CD14-positive monocyte (primary cell): ENCODE results near the gene DKK1. TPM values are rescaled to one million over a fixed set of nuclear protein-coding genes. Genes with fewer than 3 reads are reported as not detected.

Source experiments
- DNase-seq, 3 donors: peaks; one replicate each; pipeline ENCODE4 v3.0.0-alpha.2; 2011 to 2022
- H2AFZ ChIP-seq: 2 replicates; pipeline ENCODE4 v1.6.0; 2012; ENCODE audit warnings: mild to moderate bottlenecking, low read depth, low read length, inconsistent platforms; ENCODE audit not compliant: insufficient read depth, poor library complexity, severe bottlenecking
- H3K27ac ChIP-seq, 2 donors: 1 replicate in 1 of 2; 2 replicates in 1 of 2; pipeline ENCODE4 v1.5.1; 2012 to 2013; ENCODE audit warnings: low read length in 2 of 2, control low read depth in 1 of 2, inconsistent platforms in 1 of 2, low read depth in 1 of 2, mild to moderate bottlenecking in 1 of 2
- H3K27me3 ChIP-seq, 2 donors: one replicate each; pipeline versions ENCODE4 v1.6.0 to v1.6.1; 2011 to 2013; ENCODE audit warnings: low read length in 2 of 2; ENCODE audit not compliant: control insufficient read depth in 2 of 2, insufficient read depth in 2 of 2
- H3K36me3 ChIP-seq, 2 donors: replicated peaks in 1 of 2; 1 replicate in 1 of 2; 2 replicates in 1 of 2; pipeline versions ENCODE4 v1.5.1 to v1.6.1; 2012 to 2013; ENCODE audit warnings: low read length in 2 of 2, control low read depth in 1 of 2, inconsistent platforms in 1 of 2, mild to moderate bottlenecking in 1 of 2; ENCODE audit not compliant: insufficient read depth in 2 of 2, control insufficient read depth in 1 of 2
- H3K4me1 ChIP-seq, 2 donors: 1 replicate in 1 of 2; 2 replicates in 1 of 2; pipeline versions ENCODE4 v1.5.1 to v1.6.1; 2012 to 2013; ENCODE audit warnings: low read length in 2 of 2, control low read depth in 1 of 2, inconsistent platforms in 1 of 2, mild to moderate bottlenecking in 1 of 2, moderate library complexity in 1 of 2; ENCODE audit not compliant: insufficient read depth in 2 of 2, control insufficient read depth in 1 of 2
- H3K4me2 ChIP-seq: replicated peaks from 2 replicates; pipeline ENCODE3; 2012; ENCODE audit warnings: low read length, moderate library complexity, mild to moderate bottlenecking; ENCODE audit not compliant: poor library complexity, severe bottlenecking; ENCODE audit errors: extremely low read depth
- H3K4me3 ChIP-seq, 3 experiments: fragments of 200-600 bp in 1 of 3; sonication (generic) in 1 of 3; replicated peaks in 1 of 3; 1 replicate in 2 of 3; 2 replicates in 1 of 3; pipeline ENCODE4 v1.5.1; 2011 to 2013; ENCODE audit warnings: low read length in 3 of 3, mild to moderate bottlenecking in 3 of 3, control low read depth in 2 of 3, low read depth in 2 of 3, inconsistent platforms in 1 of 3, moderate library complexity in 1 of 3
- H3K79me2 ChIP-seq: 2 replicates; pipeline ENCODE4 v1.6.0; 2012; ENCODE audit warnings: mild to moderate bottlenecking, control low read depth, inconsistent platforms, low read length, moderate library complexity; ENCODE audit not compliant: insufficient read depth
- H3K9ac ChIP-seq: 2 replicates; pipeline ENCODE4 v1.6.0; 2017; ENCODE audit warnings: low read length, mild to moderate bottlenecking; ENCODE audit not compliant: insufficient read depth, poor library complexity, severe bottlenecking
- H3K9me3 ChIP-seq, 2 donors: replicated peaks in 1 of 2; 1 replicate in 1 of 2; 2 replicates in 1 of 2; pipeline versions ENCODE4 v1.5.1 to v1.6.1; 2012 to 2013; ENCODE audit warnings: low read length in 2 of 2, control low read depth in 1 of 2; ENCODE audit not compliant: control insufficient read depth in 1 of 2, insufficient read depth in 1 of 2
- H4K20me1 ChIP-seq: 2 replicates; pipeline ENCODE4 v1.6.0; 2012; ENCODE audit warnings: mild to moderate bottlenecking, low read length, control low read depth, moderate library complexity; ENCODE audit not compliant: insufficient read depth
- H3K27ac Mint-ChIP-seq, 7 donors: one replicate each; pipeline ENCODE4 v1.8.0; 2020; ENCODE audit warnings: mild to moderate bottlenecking in 7 of 7, mixed read lengths in 7 of 7, moderate library complexity in 6 of 7, inconsistent platforms in 2 of 7
- H3K27me3 Mint-ChIP-seq, 3 donors: one replicate each; pipeline ENCODE4 v1.8.0; 2021 to 2022; ENCODE audit warnings: low read depth in 3 of 3, mild to moderate bottlenecking in 3 of 3, mixed read lengths in 3 of 3, moderate library complexity in 3 of 3, inconsistent platforms in 1 of 3
- H3K36me3 Mint-ChIP-seq, 2 donors: one replicate each; pipeline ENCODE4 v1.8.0; 2020; ENCODE audit warnings: mixed read lengths in 2 of 2, inconsistent platforms in 1 of 2, mild to moderate bottlenecking in 1 of 2
- H3K4me1 Mint-ChIP-seq: one replicate; pipeline ENCODE4 v1.8.0; 2020; ENCODE audit warnings: mild to moderate bottlenecking, mixed read lengths
- H3K4me3 Mint-ChIP-seq, 2 donors: one replicate each; pipeline ENCODE4 v1.8.0; 2020; ENCODE audit warnings: mild to moderate bottlenecking in 2 of 2, mixed read lengths in 2 of 2, moderate library complexity in 1 of 2
- H3K9me3 Mint-ChIP-seq, 7 donors: one replicate each; pipeline ENCODE4 v1.8.0; 2020 to 2022; ENCODE audit warnings: mixed read lengths in 7 of 7, mild to moderate bottlenecking in 6 of 7, moderate library complexity in 6 of 7, inconsistent platforms in 2 of 7
- CTCF ChIP-seq: fragments of 200-600 bp; IDR thresholded peaks from one replicate; pipeline ENCODE4 v1.8.0; 2022; ENCODE audit warnings: antibody characterized with exemption, mild to moderate bottlenecking
- WGBS: methylation state at CpG from one replicate; pipeline ENCODE4 v1.1.5; 2013; ENCODE audit warnings: missing lambda C conversion rate; ENCODE audit not compliant: insufficient coverage; 5-methylcytosine and 5-hydroxymethylcytosine counted together
- intact Hi-C, 2 donors: fragments of 100-400 bp; cut with micrococcal nuclease; formaldehyde crosslinking; loops; one replicate each; pipeline versions ENCODE4 v1.15.0 to v1.15.1; 2023
- polyA plus RNA-seq, 3 donors: library from polyadenylated mRNA; depleted of rRNA in 1 of 3; unstranded in 2 of 3; stranded (reverse) in 1 of 3; fragments of 300-500 nt in 2 of 3; fragments of >200 nt in 1 of 3; fragmentation: Illumina TruSeq in 2 of 3; gene quantifications; 1 replicate in 2 of 3; 2 replicates in 1 of 3; pipeline ENCODE4 v1.2.3, GENCODE V29; 2012 to 2021

DKK1 gene
- polyA plus RNA-seq, 3 donors, result not detected

DNA sequence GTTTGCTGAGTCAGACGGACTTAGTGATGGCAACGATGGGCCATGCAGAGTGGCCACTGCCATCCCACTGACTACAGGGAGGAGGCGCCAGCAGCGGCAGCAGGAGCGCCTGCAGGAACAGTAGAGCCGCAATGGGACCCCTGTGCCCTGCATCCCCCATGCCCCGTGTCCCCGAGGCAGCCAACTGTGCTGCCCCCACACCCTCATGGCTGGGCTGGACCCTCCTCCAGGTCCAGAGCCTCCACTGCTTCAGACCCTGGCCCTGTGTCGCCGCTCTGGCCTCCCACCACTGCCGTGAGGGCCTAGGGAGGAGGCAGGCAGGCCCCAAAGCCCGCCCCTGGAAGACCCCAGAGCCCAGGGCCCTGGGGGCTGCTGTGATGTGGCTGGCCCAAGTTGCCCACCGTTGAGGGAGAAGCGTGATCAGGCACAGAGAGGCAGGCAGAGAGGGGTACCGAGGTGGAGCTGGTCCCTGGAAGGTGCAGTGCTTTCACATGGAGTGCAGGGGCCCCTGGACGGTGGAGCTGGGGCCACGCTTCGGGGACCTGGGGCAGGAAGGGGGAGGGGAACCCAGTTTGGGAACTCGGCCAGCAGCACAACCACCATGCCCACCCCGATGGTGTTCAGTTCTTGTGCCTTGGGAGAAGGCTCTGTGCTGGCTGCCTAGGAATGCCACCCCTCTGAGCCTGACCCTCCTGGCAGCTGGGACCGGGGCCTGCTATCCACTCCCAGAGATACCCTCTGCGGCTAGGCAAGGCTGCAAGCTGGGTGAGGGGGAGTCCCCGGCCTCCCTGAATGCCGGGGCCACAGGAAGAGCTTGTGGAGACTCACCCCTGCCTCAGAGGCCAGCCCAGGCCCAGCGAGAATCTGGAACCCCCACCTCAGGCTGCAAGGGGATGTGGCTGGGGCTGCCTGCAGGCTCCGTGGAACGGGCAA, 32.6 kb downstream of the DKK1 start:
- no peaks in the 10 kb centered on the region for H3K27me3 ChIP-seq
- H2AFZ ChIP-seq, result no peak overlapping the region
- peaks cover 0 to 22% of the 10 kb centered on the region in 2 donors for H3K9me3 ChIP-seq
- no peak overlapping the region for H3K4me3 ChIP-seq
- H3K79me2 ChIP-seq, result no peaks in the 10 kb centered on the region
- H3K4me1 ChIP-seq, result no peaks in the 10 kb centered on the region
- no peak overlapping the region for H3K27ac ChIP-seq
- Mint-ChIP-seq H3K4me3 (no peak overlapping the region), H3K4me1 (no peaks in the 10 kb centered on the region), H3K36me3 (no peaks in the 10 kb centered on the region), H3K27ac (no peak overlapping the region), H3K9me3 (peaks cover 0 to 16% (median 0%) of the 10 kb centered on the region in 7 donors), H3K27me3 (no peaks in the 10 kb centered on the region)
- no peaks in the 10 kb centered on the region for H3K36me3 ChIP-seq
- no peak overlapping the region for H3K4me2 ChIP-seq
- WGBS, result 93% methylated on average over 19 of the region's 27 CpGs
- intact Hi-C loops, result no loop called here
- H4K20me1 ChIP-seq, result no peaks in the 10 kb centered on the region
- no peak for DNase-seq
- TF ChIP-seq CTCF, result no peak
- H3K9ac ChIP-seq, result no peak overlapping the region

- Histone ChIP-seq H3K4me3 (no peak overlapping the region), H3K79me2 (no peaks in the 10 kb centered on the region), H3K9me3 (peaks cover 0 to 22% of the 10 kb centered on the region in 2 donors), H3K27me3 (no peaks in the 10 kb centered on the region), H3K4me1 (no peaks in the 10 kb centered on the region), H3K27ac (no peak overlapping the region), H3K4me2 (no peak overlapping the region), H2AFZ (no peak overlapping the region), H4K20me1 (no peaks in the 10 kb centered on the region), H3K9ac (no peak overlapping the region), H3K36me3 (no peaks in the 10 kb centered on the region)
- Mint-ChIP-seq H3K4me3 (no peak overlapping the region), H3K9me3 (peaks cover 0 to 16% (median 0%) of the 10 kb centered on the region in 7 donors), H3K4me1 (no peaks in the 10 kb centered on the region), H3K27me3 (no peaks in the 10 kb centered on the region), H3K27ac (no peak overlapping the region), H3K36me3 (no peaks in the 10 kb centered on the region)
- intact Hi-C loops, result no loop called here
- WGBS, result 97% methylated on average over 4 of the region's 5 CpGs
- DNase-seq, result no peak
- TF ChIP-seq CTCF, result no peak
Observed at GRCh38 chr10:52347327-52347667, 33.2 kb downstream of the DKK1 start.
